GM18520 (cell line): Measurements from ENCODE around the gene KANK4.
A peak's percentile ranks its signal among the peaks of the same experiment; 100 is the strongest.

Source experiments
- ATAC-seq: cut with Tn5 transposase; IDR thresholded peaks from one replicate; pipeline ENCODE4 v1.9.1; 2021; ENCODE audit not compliant: unreplicated experiment

Gene KANK4

DNA sequence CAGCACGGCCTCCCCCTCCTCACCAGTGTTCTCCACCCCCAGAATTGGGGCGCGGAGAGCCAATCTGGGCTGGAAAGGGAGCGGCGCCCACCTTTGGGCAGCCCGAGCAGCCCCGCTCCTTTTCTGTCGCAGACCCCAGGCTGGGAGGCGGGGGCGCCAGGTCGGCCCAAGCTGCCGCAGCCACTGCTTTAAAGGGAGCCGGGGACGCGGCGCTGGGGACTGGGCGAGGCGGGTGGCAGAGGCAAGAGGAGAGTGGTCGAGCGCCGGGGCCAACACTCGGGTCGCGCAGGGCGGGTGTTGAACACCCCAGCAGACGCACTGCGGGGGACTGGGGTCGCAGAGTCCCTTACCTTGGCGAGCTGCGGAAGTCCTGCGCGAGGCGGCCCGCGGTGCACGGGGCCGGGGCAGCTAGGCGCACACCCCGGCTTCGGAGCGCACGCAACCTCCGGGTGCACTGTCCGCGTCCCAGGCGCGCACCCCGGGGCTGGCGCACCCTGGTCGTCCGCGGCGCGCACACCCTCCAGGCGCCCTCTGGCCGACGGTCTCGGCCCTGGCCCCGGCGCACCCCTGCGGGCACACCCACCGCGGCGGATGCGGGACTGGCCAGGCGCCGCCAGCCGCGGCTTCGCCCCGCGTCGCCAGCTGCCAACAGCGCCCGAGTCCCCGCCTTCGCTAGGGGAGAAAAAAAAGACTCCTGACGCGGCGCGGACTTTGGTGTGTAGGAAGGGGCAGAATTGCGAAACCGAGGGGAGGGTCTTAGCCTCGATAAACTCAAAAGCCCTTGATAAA lies at the start of gene KANK4:
Gene KANK4, minus strand, starts transcription at position 679 of the 789 bp plus-strand sequence. CDS start 37,870 bp downstream, outside the sequence.
- ATAC-seq: no peak

DNA sequence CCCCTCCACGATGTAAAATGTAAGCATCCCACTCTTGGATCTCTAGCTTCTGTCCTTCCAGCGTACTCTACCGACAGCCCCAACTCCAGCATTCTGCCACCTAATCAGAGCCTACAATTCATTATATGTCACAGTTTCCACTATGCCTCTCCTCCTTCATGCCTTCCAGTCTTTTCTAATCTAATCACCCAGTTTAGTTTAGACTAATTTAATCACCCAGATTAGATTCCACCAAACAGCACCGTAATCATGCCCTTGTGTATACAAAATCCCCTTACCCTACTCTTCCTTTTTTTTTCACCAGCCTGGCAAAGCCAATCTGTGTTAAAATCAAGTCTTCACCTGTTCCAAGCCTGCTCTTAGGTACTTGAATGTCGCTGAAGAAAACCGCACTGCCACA lies 49.8 kb upstream of the KANK4 start:
- ATAC-seq: no peak

GRCh38 chr1:62367005-62367557 lies 47.8 kb upstream of the KANK4 start:
- no peak for ATAC-seq

- ATAC-seq: no peak
Observed at GRCh38 chr1:62364721-62365120, 45.5 kb upstream of the KANK4 start.

GRCh38 chr1:62362926-62363325 lies 43.7 kb upstream of the KANK4 start:
- no peak for ATAC-seq

GRCh38 chr1:62362061-62362917 lies 43.1 kb upstream of the KANK4 start:
- no peak for ATAC-seq

DNA sequence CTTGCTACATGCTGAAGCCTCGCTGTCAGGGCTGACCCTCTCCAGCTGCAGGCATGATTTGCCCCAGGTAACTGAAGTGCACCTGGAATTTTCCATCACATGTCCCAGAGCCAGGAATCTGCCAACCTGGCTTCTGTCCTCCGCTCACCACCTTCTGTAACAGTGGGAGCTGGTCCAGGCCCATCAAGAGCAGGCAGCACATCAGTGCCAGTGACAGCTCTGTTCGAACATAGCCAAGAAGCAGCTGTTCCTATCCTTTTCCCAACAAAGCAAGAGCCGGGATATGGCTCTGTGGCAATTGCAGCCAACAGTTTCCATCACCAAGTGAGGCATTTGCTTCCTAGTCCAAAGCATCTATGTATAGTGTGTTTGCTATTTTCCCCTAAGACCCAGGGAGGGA lies 42.2 kb upstream of the KANK4 start:
- no peak for ATAC-seq

- no peak for ATAC-seq
Observed at GRCh38 chr1:62358665-62359373, 39.6 kb upstream of the KANK4 start.

- ATAC-seq: no peak
Observed at GRCh38 chr1:62357916-62358315, 38.7 kb upstream of the KANK4 start.

DNA sequence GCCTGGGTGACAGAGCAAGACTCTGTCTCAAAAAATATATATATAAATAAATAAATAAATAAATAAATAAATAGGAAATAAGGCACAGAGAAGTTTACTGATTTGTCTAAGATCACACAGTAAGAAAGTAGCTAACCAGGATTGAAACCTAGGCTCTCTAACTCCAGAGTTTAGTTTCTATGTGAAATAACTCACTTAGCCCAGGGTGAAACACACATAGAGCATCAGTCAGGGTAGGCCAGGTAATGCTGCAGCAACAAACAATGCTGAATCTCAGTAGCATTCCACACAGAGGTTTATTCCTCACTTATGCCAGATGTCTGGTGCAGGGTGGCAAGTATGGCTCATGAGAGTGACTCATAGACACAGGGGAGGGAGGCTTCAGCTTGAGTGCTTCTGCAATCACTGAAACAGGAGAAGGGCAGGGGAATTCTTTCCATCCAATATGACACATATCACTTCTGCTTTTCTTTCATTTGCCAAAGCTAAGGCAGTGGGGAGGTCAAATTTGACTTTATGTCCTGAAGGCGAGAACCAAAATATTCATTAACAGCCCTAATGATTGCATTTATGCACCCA lies 37.1 kb upstream of the KANK4 start:
- ATAC-seq: peak; percentile 63

DNA sequence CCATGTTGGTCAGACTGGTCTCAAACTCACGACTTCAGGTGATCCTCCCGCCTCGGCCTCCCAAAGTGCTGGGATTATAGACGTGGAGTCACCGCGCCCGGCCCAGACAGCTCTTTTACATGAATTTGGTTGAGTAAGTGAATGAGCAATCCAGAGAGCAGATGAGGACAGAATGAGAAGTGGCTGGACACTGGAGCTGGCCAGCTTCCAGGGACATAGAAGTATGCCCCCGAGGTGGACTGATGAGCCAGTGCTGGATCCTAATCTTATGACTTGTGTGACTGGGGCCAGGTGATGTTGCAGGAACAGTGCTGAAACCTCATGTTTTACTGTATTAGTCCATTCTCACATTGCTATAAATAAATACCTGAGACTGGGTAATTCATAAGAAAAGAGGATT lies 35.9 kb upstream of the KANK4 start:
- no peak for ATAC-seq

- ATAC-seq: no peak
Observed at GRCh38 chr1:62353853-62354252, 34.6 kb upstream of the KANK4 start.

- ATAC-seq: no peak
Observed at GRCh38 chr1:62352387-62352786, 33.2 kb upstream of the KANK4 start.

DNA sequence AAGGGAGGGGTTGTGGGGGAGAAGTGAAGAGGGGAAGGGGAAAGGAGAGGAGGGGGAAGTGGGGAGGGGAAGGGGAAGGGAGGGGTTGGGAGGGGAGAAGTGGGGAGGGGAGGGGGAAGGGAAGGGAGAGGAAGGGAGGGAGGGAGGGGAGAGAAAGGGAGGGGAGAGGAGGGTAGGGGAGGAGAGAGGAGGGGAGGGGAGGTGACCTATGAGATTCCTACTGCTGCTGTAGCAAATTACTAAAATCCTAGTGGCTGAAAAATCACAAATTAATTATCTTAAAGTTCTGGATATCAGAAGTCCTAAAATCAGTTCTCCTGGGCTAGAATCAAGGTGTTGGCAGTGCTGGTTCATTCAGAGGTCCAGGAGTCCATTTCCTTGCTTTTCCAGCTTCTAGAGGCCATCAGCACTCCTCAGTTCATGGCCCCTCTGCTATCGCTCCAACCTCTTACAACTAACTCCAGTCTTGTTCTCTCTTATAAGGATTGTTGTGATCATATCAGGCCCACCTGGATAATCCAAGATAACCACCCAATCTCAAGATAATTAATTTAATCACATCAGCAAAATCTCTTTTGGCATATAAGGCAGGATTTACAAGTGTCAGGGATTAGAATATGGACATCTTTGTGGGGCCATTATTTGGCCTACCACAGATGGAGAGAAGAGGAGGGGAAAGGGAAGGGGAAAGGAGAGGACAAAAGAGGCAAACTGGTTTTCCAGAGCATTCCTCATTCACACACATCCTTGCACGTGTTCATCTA lies 30.4 kb upstream of the KANK4 start:
- no peak for ATAC-seq

DNA sequence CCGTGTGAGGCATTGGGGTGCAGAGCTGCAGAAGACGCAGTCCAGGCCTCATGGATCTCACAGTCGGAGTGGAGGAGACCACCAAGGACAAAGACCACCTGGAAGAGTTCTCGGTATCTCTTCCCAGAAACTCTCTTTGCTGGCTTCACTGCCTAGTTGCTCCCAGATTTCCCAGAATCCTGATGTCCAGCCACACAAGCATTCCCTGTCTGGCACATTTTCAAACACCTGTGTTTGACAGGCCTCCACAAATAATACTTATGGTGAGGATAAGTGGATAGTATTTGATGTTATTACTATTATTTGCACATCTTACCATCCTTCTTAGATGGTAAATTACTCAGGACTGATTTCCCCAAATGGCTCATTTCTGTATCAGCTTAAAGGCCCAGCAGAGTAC lies 27.7 kb upstream of the KANK4 start:
- ATAC-seq: no peak

GRCh38 chr1:62343911-62344310 lies 24.7 kb upstream of the KANK4 start:
- no peak for ATAC-seq

- ATAC-seq: no peak
Observed at GRCh38 chr1:62342270-62342669, 23.0 kb upstream of the KANK4 start.

- ATAC-seq: no peak
Observed at GRCh38 chr1:62341615-62342014, 22.4 kb upstream of the KANK4 start.

DNA sequence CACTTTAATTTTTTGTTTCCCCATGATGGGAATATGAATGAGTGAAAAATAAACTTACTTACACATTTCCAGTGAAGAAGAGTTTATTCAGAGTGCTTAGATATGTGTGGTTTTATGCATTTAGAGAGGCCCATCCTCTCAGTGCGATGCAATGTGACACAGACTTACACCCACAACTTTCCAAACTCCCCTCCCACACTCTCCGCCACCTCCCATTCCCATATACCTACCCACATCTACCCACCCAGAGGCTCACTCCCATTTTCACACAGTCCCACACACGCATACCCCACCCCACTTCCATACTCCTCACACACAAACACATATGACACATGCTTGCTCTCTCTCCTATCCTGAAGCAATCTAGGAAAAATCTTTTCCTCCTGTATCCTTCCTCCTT lies 21.9 kb upstream of the KANK4 start:
- no peak for ATAC-seq
